ENCODE measurements around the gene TCHHL1.

- no peak for TF ChIP-seq CTCF (IDR thresholded peaks at IDR 0.05)
- no peak for TF ChIP-seq POLR2AphosphoS5 (IDR thresholded peaks at IDR 0.05)
- no peak for TF ChIP-seq EP300 (IDR thresholded peaks at IDR 0.05)
- no peak for TF ChIP-seq POLR2A (IDR thresholded peaks at IDR 0.05; ENCODE audit: low read depth)
Measured at GRCh38 chr1:152137215-152137614, 48.4 kb upstream of the TCHHL1 start.

Measured in esophagus muscularis mucosa (tissue), 4 donors.